ENCODE measurements around the gene SECTM1.
"Not testable (repeated sequence)": the region's sequence is repeated elsewhere in the genome, so short reads cannot be mapped to it uniquely, and the experiment has no call there.

SECTM1 gene

DNA sequence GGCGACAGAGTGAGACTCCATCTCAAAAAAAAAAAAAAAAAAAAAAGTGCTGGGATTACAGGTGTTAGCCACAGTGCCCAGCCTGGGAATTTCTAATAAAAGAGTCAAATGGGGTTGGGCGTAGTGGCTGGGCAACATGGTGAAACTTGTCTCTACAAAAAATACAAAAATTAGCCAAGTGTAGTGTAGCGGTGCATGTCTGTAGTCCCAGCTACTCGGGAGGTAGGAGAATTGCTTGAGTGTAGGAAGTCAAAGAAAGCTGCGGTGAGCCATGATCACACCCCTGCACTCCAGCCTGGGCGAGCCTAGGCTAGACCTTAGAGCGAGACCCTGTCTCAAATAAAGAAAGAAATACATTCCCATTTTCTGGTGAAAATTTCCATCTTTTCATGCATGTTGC is 35.6 kb upstream of the SECTM1 start:
- no peak for DNase-seq (ENCODE audit: low spot score)

DNA sequence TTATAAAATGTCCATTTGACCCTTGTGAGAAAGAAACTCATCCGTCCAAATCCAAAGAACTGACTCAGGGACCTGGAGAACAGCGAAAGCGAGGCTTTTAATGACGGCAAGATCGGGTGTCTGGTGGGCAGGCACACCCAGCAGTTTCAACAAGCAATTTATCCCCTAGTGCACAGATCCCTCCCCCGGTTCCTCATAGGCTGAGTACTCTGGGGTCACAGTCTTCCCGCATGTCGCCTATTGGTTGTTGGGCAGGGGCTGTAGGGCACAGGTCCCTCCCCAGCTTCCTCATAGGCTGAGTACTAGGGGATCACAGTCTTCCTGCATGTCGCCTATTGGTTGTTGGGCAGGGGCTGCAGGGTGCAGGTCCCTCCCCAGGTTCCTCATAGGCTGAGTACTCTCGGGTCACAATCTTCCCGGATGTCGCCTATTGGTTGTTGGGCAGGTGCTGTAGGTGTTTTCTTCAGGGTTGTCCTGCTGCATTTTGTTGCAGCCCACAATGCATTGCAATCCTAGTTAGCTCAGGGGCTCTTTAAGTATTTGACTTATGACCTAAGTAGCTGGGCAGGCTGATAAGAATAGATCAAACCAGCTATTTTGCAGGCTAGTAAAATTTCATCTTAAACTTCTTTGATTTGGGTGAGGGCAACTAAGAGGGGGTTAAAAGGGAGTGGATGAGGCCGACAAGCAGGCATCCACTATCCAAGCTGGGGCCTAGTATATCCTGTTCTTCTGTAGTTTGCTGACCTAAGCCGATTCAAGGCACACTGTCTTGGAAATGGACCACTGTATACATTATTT is 34.4 kb upstream of the SECTM1 start:
- DNase-seq (ENCODE audit: low spot score), result no peak

DNA sequence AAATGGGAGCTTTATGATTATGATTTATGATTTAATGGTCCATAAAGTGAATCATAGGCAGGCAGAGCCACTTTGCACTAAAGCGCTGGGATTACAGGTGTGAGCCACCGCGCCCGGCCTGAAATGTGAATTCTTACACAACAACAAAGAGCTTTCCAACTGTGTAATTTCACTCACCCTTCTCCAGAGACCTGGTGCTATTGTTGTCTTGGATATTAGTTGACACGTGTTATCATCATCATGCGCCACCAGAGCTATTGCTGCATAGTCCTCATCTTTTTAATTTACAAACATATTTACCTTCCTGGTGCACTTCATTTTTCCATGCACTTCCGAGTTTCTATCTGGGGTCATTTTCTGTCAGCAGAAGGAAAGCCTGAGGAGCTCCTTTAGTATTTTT is 33.2 kb upstream of the SECTM1 start:
- no peak for DNase-seq (ENCODE audit: low spot score)

DNA sequence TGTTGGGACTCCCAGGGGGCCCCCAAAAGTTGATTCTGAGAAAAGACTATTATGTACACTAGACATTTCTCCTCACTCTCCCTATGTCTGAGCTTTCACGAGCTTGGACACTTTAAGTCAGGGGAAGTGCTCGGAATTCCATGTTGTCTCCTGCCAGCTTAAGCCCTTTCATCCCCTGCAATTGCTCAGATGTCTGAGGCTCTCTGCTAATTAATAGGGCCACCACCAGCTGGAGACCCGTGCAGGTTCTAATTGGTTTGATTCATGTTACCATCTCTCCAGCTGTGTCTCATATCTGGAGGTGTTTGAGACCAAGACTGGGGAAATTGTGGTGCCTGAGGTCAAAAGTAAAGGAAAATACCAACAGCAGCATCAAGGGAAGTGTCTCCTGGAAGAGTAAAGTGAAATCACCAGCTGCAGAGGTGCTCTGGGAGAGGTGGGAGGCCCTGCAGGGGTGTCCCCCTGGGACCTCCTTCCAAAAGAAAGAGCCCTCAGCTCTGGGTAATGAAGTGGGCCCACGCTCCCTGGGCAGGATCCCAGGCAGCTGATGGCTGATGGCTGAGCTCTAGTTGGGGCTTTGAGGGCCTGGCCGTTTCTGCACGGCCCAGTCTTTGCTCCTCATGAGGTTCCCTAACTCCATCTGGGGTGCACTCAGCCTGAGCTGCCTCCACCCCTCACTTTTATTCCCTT is 32.2 kb upstream of the SECTM1 start:
- no peak for DNase-seq (ENCODE audit: low spot score)

DNA sequence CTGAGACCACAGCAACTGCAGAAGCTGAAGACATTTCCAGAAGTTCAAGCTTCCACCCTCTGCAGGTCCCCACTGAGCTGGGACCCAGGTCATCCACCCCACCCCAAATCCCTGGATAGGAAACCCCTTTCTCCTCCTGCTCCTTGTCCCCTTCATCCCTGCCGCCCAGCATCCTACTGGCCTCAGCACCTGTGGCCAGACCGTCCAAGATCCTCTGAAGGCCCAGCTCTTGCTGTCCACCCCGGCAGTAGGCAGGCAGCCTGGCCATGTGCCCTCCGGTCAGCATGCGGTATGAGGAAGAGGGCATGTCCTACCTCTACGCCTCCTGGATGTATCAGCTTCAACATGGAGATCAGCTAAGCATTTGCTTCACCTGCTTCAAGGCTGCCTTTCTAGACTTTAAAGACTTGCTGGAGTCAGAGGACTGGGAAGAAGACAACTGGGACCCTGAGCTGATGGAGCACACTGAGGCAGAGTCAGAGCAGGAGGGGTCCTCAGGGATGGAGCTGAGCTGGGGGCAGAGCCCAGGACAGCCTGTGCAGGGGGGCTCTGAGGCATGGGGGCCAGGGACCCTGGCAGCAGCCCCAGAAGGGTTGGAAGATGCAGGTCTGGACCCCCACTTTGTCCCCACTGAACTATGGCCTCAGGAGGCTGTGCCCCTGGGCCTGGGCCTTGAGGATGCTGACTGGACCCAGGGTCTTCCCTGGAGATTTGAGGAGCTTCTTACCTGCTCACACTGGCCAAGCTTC is 28.5 kb upstream of the SECTM1 start:
- DNase-seq (ENCODE audit: low spot score), result no peak

DNA sequence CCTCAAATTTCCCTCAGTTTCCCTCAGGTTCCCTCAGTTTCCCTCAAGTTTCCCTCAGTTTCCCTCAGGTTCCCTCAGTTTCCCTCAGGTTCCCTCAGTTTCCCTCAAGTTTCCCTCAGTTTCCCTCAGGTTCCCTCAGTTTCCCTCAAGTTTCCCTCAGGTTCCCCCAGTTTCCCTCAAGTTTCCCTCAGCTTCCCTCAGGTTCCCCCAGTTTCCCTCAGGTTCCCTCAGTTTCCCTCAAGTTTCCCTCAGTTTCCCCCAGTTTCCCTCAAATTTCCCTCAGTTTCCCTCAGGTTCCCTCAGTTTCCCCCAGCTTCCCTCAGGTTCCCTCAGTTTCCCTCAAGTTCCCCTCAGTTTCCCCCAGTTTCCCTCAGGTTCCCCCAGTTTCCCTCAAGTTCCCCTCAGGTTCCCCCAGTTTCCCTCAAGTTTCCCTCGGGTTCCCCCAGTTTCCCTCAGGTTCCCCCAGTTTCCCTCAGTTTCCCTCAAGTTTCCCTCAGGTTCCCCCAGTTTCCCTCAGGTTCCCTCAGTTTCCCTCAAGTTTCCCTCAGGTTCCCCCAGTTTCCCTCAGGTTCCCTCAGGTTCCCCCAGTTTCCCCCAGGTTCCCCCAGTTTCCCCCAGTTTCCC is 26.0 kb upstream of the SECTM1 start:
- DNase-seq (ENCODE audit: low spot score), result not testable (repeated sequence)

DNA sequence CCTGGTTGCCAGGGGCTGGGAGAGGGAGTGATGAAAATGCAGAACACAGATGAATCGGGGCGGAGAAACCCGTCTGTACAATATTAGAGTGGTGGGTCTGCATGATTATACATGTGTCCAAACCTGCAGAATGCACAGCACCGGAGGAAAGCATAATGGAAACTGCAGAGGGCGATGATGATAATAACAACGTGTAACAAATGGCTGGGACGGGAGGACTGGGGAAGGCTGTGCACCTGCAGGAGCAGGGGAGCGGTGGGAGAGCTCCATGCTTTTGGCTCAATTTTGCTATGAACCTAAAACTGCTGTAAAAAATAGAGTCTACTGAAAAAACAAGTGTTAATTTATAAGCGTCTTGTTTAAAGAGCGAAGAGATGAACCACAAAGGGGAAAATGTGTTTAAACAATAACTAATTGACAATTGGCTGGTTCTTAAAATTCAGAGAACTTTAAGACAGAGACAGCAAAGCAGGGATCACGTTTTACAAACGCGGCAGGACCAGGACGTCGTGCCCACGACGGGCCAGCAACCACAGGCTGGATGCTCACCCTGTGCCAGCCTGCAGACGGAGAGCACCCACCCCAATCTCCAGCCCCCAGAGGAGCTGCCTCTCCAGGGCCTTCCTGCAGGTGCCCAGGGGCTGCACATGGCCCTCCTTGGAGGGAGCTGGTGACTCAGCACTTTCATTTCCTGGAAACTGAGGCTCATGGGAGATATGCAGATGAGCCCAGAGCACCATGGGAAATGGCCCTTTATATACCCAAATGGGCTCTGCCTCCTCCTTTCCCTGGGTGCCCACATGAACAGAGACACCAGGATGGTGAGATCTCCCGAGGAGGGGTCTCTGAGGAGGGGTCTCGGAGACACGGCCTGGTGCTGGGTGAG is 25.1 kb upstream of the SECTM1 start, which contains the start of gene TEX19:
TEX19 (plus strand) TSS at position 783 of the 886 bp plus-strand sequence. CDS start 2,904 bp downstream, outside the sequence.
- no peak for DNase-seq (ENCODE audit: low spot score)

DNA sequence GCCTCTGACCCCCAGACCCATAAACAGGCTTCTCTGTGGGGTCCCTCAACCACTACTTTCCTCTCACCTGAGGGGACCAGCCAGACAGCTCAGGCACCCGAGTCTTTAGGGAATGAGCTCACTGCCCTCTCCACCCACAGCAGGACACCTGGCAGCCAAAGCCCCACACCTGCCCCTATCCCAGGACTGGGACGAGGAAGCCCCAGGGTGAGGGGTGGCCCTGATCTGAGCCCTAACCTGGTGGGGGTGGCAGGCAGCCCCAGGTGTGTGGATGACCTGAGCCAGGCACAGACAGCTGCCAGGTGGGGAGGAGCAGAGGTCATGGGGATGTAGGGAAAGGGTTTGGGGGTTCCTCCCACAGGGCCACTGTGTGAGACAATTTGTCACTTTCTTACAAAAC is 23.8 kb upstream of the SECTM1 start:
- no peak for DNase-seq (ENCODE audit: low spot score)

DNA sequence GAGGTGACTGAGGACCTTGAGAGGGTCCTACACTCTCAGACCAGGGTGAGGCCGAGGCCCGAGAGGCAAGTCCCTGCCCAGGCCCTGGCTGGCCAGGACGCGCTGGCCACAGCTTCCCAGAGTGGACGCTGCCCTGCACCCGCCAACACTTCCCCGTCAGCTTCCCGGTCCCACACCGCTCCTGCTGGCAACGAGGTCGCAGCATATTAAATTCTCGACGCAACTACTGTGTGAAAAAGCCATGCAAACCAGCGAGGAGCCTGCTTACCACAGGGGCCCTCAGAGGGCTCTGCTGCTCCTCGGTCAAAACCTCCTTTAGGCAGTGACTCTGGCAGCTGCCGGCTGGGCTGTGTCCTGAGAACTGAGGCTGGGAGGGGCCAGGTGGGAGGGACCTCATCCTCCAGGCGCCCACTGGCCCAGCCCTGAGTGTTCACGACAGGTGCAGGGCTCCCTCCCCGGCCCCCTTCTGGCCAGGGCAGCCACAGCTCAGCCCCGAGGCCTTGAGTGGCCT is 23.3 kb upstream of the SECTM1 start:
- no peak for DNase-seq (ENCODE audit: low spot score)

DNA sequence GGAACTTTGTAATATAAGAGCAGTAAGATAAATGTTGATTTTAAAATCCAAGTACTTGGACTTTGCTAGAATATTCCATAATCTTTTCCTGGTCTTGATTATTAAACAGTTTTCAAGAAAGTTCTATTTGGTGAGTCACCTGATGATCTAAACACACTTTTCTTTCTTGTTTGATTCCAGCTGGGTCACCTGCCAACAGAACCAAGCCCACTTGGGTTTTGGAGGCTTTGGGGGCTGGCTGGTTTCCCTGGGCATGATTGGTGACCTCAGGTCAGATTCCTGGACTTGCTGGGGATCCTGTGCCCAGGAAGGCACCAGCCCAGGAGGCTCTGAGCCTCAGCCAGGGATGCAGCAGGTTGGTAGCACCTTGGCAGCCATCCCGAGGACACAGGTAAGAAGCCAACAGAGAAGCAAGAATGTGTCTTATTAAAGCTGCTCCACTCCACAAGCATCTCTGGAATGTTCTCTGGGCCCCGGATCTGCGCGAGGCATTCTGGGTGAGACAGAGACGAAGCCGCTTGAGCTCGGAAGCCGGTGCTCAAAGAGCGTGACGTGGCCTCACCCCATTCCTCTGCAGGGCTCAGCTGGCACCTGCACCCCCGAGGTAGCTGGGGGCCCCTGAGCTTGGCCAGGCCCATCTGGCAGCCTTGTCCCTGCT is 22.3 kb upstream of the SECTM1 start:
- DNase-seq (ENCODE audit: low spot score), result no peak

DNA sequence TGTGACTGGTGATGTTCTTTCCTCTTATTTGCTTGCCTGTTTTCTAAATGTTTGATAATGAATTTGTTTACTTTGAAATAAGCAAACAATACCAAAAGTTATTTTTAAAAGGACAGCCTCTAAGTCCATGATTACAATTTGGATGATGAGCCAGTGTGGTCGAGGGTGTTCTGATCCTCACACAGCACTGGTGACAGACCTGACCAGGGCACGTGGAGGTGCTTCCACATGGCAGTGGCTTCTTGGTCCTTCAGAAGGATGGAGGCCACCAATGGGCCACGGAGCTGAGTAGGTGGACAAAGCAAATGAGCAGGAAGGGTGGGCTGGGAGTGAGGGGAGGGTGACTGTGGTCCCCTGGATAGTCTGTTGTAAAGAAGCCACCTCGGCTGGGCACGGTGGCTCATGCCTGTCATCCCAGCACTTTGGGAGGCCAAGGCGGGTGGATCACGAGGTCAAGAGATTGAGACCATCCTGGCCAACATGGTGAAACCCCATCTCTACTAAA is 21.3 kb upstream of the SECTM1 start:
- DNase-seq (ENCODE audit: low spot score), result no peak

DNA sequence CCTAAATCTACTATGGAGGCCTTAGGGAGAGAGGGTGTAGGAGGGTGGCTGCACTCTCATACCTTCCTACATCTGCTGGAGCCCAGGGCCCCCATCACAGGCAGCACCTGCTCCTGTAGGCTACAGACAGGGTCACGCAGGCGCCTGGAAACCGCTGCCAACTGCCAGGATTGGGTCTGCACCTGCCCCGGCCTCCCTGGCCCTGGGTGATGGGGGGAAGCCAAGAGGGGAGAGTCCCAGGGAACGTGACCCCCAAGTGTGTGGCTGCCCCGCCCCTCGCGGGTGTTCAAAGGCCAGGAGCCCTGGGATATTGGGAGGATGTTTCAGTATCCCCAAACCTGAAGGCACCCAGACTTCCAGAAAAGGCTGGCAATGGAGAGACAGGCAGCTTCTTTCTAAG is 19.9 kb upstream of the SECTM1 start:
- DNase-seq (ENCODE audit: low spot score), result no peak

DNA sequence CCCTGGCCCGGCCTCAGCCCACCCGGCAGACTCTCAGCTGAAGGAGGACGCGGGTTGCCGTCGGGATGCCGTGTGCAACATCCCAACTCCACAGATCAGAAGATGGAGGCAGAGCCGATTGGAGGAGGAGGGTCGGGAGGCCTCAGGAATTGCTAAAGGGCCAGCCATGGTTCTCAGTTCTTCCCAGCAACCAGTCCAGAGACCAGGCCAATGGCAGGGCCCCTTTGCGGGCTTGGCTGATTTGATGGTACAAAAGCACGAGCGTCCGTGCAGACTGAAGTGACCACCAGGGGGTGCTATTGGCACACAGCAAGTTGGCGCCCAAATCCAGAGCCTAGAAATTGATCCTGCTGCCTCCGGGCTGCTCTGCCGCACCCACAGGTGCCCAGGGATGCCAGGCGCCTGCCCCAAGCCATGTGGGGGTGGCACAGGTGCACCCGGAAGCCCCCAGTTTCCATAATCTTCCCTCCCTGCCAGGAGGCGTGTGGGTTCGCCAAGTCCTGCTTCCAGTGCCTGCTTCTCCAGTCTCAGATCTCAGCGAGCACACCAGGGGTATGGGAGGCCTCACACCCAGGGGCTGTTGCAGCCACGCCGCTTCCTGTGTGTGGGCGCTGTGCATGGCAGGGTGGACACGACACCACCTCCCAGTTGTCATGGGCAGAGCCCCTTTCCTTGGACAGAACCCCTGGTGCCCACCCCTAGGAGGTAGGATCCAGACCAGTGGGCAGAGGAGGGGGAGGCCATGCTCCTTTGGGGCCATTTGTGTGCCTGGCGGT is 18.3 kb upstream of the SECTM1 start:
- DNase-seq (ENCODE audit: low spot score), result peak; percentile 73

DNA sequence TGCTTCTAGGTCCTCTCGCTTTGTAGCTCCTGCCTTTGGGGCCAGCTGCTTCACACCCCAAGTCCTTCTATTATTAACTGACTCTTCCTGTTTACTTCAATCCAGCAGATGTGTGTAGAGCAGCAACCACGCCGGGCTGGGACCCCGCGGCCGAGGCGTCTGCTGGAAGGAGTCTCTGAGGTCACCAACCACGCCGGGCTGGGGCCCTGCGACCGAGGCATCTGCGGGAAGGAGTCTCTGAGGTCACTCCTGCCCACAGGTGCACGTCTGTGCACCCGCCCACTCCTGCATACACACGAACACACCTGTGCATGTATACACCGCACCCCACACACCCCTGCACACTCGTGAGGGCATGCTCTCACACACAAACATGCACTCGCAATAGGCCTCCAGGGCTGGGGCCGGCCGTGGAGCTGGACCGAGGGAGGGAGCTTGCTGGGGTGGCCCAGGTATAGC is 17.7 kb upstream of the SECTM1 start:
- no peak for DNase-seq (ENCODE audit: low spot score)

DNA sequence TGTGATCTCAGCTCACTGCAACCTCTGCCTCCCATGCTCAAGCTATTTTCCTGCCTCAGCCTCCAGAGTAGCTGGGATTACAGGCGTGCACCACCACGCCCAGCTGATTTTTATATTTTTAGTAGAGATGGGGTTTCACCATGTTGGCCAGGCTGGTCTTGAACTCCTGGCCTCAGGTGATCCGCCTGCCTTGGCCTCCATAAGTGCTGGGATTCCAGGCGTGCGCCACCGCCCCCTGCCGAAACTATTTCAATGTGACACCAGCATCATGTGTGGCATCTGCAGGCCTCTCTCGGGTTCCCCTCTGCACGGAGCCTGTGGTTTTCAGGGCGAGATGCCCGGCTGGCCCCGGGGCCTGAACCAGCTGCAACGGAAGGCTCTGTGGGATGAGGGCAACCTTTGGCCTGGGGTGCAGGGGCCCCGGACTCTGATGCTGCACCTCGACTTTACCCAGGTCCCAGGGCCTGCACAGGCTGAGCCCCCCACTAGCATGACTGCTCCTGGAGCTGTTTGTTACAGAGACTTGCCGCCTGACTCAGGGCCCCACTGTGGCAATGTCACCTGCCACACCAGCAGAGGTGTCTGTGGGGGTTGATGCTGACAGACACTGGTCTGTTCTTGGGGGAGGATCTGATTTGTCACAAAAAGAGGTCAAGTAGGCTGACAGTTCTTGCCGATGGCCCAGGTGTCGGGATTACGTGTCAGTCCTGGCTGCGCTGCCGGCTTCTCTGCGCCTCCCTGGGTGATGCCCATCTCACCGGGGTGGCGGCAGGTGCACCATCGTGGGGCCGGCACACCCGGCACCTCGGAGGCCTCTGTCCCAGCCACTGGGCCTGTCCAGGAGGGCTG is 16.8 kb upstream of the SECTM1 start:
- DNase-seq (ENCODE audit: low spot score), result no peak

DNA sequence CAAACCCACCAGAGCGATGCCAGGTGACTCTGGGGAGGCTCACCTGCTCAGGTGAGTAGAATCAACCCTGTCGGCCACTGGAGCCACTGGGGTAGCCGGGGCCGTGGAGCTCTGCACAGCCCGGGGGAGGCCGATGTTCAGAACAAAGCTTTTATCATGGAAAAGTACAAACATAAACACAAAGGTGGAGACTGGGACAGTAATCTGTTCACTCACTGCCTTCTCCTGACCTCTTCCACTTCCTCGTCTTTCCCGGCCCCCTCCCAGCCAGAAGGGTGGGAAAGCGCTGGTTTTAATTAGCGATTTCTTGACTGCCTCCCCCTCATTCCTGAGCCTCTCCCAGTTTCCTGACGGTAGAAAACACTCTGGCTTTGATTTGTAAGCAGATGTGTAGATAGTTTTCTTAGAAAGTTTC is 15.7 kb upstream of the SECTM1 start:
- no peak for DNase-seq (ENCODE audit: low spot score)

DNA sequence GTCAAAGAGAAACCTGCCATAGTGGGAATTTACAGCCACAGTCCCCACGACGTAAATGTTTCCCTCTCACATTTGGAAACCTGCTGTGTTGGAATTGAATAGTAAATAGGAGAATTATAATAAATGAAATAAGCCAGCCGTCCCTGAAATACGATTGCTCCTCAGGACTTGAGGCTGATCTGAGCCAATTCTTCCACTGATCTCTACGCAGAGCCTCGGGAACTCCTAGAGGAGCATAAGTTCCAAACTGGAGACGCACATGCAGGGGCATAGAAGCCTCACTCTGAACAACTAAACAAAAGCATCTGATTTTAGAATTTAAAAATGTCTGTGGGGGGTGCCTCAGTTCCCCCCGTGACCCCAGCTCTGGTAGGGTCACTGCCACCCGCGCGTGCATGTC is 15.3 kb upstream of the SECTM1 start:
- no peak for DNase-seq (ENCODE audit: low spot score)

DNA sequence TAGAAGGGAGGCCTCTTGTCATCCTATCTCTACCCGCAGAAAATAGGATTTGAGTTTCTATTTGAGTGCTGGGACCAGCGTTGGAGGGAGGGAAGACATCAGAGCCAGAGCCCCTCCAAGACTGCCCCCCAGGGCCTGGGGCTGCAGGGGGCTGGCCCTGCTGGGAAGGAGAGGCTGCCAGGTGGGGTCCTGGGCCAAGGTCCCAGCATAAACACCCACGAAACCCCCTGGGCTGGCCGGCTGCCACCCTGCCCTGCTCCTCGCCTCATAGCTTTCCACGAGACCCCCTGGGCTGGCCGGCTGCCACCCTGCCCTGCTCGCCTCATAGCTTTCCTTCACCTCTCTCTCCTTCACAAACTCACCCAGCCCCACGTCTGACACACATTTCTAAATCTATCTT is 14.9 kb upstream of the SECTM1 start:
- DNase-seq (ENCODE audit: low spot score), result no peak
